RPMI7951 (cell line): ENCODE data around the gene RGP1. TPM values are rescaled to one million over a fixed set of nuclear protein-coding genes. Genes with fewer than 3 reads are reported as not detected.

Source experiments
- DNase-seq: peaks from one replicate; pipeline ENCODE4 v3.0.0-alpha.2; 2012; ENCODE audit warnings: low read depth
- total RNA-seq: library from RNA; depleted of rRNA; stranded (reverse); fragments of >200 nt; shearing (Covaris generic); gene quantifications from 2 replicates; pipeline ENCODE4 v1.2.3, GENCODE V29; 2014; rRNA removed

The RGP1 gene
- total RNA-seq, 1 experiment from 2014 or later: 9.4 TPM

DNA sequence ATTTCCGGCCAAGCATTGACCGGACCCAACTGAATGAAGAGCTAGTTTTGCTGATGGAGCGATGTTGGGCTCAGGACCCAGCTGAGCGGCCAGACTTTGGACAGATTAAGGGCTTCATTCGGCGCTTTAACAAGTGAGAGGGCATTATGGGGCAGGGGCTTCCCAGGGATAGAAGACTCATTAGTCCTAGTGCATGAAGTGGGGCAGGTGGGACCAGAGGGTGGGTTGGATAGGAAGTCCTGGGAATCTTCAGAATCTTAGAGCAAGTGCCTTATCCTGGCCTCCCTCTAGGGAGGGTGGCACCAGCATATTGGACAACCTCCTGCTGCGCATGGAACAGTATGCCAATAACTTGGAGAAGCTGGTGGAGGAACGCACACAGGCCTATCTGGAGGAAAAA lies 57.0 kb downstream of the RGP1 start:
- DNase-seq: no peak

Other genes starting within 250 kb of the RGP1 start
- 4.0 and 5.5 TPM in 2 replicates for gene TESK1, start 144.0 kb upstream of the RGP1 start, total RNA-seq
- gene CD72, start 130.9 kb upstream of the RGP1 start, total RNA-seq: 0.10 and 0.12 TPM in 2 replicates
- not detected in 2 replicates for gene SIT1, start 98.4 kb upstream of the RGP1 start, total RNA-seq
- 19,023 and 39,221 TPM in 2 replicates for gene RMRP, start 91.3 kb upstream of the RGP1 start, total RNA-seq
- gene CCDC107, start 91.0 kb upstream of the RGP1 start, total RNA-seq: 18.1 and 32.5 TPM in 2 replicates
- 7.6 and 14.2 TPM in 2 replicates for gene ARHGEF39, start 84.1 kb upstream of the RGP1 start, total RNA-seq
- gene CA9, start 75.4 kb upstream of the RGP1 start, total RNA-seq: 73.8 and 82.4 TPM in 2 replicates
- 146 and 206 TPM in 2 replicates for gene TPM2, start 59.4 kb upstream of the RGP1 start, total RNA-seq
- gene TLN1, start 17.1 kb upstream of the RGP1 start, total RNA-seq: 117 and 137 TPM in 2 replicates
- gene CREB3, start 16.6 kb upstream of the RGP1 start, total RNA-seq: 68.4 and 83.2 TPM in 2 replicates
- gene GBA2, start 59 bp upstream of the RGP1 start, total RNA-seq: 13.1 and 13.2 TPM in 2 replicates
- not detected in 2 replicates for gene MSMP, start 5.0 kb downstream of the RGP1 start, total RNA-seq
- 13.3 and 14.7 TPM in 2 replicates for gene NPR2, start 42.3 kb downstream of the RGP1 start, total RNA-seq
- 1.7 and 1.8 TPM in 2 replicates for gene SPAG8, start 63.0 kb downstream of the RGP1 start, total RNA-seq
- 57.7 and 63.2 TPM in 2 replicates for gene HINT2, start 65.8 kb downstream of the RGP1 start, total RNA-seq
- not detected in 2 replicates for gene FAM221B, start 79.4 kb downstream of the RGP1 start, total RNA-seq
- gene TMEM8B, start 79.9 kb downstream of the RGP1 start, total RNA-seq: 1.4 and 1.9 TPM in 2 replicates
- not detected in 2 replicates for gene OR13J1, start 121.1 kb downstream of the RGP1 start, total RNA-seq
- 0.20 TPM in 1 of 2 replicates, not detected in the other for gene HRCT1, start 156.9 kb downstream of the RGP1 start, total RNA-seq
- gene SPAAR, start 160.2 kb downstream of the RGP1 start, total RNA-seq: not detected in 2 replicates
- gene OR2S2, start 208.9 kb downstream of the RGP1 start, total RNA-seq: not detected in 2 replicates